ENCODE results near the gene LSM3. TPM values are rescaled to one million over a fixed set of nuclear protein-coding genes. Genes with fewer than 3 reads are reported as not detected.

The LSM3 gene
- 23.5 and 25.5 TPM in 2 replicates for total RNA-seq (2014; rRNA removed; shearing (Covaris generic); ENCODE audit: low replicate concordance)

GRCh38 chr3:14178247-14179113 is at the start of gene LSM3, which contains the start of gene XPC:
Gene LSM3, plus strand, starts transcription at chr3:14178817. Its CDS starts 44 bp downstream, at chr3:14178861.
Gene XPC, minus strand, starts transcription at chr3:14178601. Its CDS starts 33 bp downstream, at chr3:14178568.
- in situ Hi-C loops (cut with HindIII; ENCODE audit: low pct_unique_long_range_greater_than_20kb, low sequenced_read_pairs): no loop called here
- DNase-seq (ENCODE audit: low read depth): peak; percentile 95

DNA sequence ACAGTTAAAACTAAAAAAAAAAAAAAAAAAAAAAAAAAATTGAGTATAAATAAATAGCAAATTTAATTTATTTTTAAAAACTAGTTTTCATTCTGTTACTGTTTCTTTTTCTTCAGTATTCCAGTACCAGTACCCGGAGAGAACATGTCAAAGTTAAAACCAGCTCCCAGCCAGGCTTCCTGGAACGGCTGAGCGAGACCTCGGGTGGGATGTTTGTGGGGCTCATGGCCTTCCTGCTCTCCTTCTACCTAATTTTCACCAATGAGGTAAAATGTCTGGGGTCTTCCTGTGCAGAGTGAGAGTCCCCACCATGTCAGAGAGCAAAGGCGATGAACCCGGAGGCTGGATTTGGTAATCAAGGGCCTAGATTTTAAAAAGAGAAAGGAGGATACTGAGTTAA is 49.3 kb upstream of the LSM3 start:
- DNase-seq (ENCODE audit: low read depth): no peak
- in situ Hi-C loops (cut with HindIII; ENCODE audit: low pct_unique_long_range_greater_than_20kb, low sequenced_read_pairs): no loop called here

GRCh38 chr3:14130230-14130629 is 48.4 kb upstream of the LSM3 start:
- in situ Hi-C loops (cut with HindIII; ENCODE audit: low pct_unique_long_range_greater_than_20kb, low sequenced_read_pairs): no loop called here
- DNase-seq (ENCODE audit: low read depth): no peak

- in situ Hi-C loops (cut with HindIII; ENCODE audit: low pct_unique_long_range_greater_than_20kb, low sequenced_read_pairs): no loop called here
- no peak for DNase-seq (ENCODE audit: low read depth)
These were observed 47.9 kb upstream of the LSM3 start for GRCh38 chr3:14130707-14131106.

GRCh38 chr3:14131134-14131533 is 47.5 kb upstream of the LSM3 start:
- in situ Hi-C loops (cut with HindIII; ENCODE audit: low pct_unique_long_range_greater_than_20kb, low sequenced_read_pairs): no loop called here
- DNase-seq (ENCODE audit: low read depth): no peak

DNA sequence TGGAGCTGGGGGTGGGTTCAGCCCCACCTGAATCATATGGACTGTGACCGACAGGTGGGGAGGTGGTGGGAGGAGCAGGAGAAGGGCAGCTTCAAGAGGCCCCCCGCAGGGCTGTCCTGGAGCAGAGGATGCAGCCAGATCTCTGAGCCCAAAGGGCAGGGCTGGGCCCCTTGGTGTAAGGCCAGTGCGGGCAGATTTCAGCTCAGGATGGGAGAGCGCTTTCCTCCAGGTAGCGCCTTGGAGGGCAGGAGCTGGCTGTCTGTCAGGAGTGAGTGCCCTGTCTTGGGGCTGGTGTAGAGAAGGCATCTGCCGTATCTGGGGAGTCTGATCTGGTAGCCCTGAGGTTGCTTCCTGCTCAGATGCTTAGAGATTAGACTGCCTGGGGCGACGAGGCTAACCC is 46.5 kb upstream of the LSM3 start:
- DNase-seq (ENCODE audit: low read depth): no peak
- in situ Hi-C loops (cut with HindIII; ENCODE audit: low pct_unique_long_range_greater_than_20kb, low sequenced_read_pairs): no loop called here

GRCh38 chr3:14132689-14133088 is 45.9 kb upstream of the LSM3 start:
- no peak for DNase-seq (ENCODE audit: low read depth)
- in situ Hi-C loops (cut with HindIII; ENCODE audit: low pct_unique_long_range_greater_than_20kb, low sequenced_read_pairs): no loop called here

GRCh38 chr3:14133188-14133800 is 45.3 kb upstream of the LSM3 start:
- in situ Hi-C loops (cut with HindIII; ENCODE audit: low pct_unique_long_range_greater_than_20kb, low sequenced_read_pairs): no loop called here
- DNase-seq (ENCODE audit: low read depth): no peak

DNA sequence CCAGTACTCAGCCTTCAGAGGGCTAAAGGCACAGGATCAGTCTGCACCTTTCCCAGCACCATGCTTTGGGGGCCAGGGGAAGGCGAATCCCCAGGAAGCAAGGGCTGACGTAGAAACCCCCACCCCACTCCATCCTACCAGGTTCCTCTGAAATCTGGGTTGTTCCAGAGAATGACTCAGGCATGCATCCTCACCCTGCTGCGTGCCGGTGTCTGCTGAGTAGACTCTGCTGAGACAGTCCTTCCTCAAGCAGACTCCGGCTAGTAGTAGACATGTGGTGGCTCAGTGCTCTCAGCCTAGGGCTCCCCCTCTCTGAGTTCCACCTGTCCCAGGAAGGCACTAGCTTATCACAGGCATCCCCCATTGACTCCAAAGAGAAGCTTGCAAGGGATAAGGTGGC is 44.7 kb upstream of the LSM3 start:
- DNase-seq (ENCODE audit: low read depth): no peak
- in situ Hi-C loops (cut with HindIII; ENCODE audit: low pct_unique_long_range_greater_than_20kb, low sequenced_read_pairs): no loop called here

DNA sequence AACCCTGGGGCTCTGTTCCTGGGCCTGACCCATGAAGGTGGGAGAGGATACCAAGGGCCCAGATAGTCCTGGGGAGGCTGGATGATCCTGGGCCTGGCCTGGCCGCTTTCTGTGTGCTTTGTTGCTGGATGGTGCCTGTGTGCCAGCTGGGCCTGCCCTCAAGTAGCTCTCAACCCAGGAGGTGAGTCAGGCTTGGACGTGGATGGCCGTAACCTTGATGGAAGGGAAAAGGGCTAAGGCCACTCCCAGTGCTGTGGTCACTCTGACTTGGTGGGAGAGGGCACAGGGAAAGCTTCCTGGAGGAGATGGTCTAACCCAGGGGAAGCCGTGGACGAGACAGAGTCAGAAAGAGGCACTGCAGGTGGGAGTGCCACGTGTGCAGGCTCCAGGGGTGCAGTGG is 44.3 kb upstream of the LSM3 start:
- in situ Hi-C loops (cut with HindIII; ENCODE audit: low pct_unique_long_range_greater_than_20kb, low sequenced_read_pairs): no loop called here
- DNase-seq (ENCODE audit: low read depth): no peak

DNA sequence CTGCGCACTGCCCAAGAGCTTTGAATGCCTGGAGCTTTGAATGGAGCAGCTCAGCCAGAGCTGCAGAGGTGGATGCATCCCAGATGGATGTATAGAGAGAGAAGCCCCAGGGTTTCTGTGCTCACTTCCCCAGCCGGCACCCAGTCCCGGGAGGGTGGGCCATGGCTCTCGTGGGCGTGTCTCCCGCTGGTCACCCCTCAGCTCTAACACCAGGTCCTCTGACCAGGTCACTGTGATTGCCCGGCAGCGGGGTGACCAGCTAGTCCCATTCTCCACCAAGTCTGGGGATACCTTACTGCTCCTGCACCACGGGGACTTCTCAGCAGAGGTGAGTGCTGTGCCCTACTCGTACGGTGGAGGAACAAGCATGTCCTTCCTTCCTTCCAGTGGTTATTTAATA is 43.0 kb upstream of the LSM3 start:
- no peak for DNase-seq (ENCODE audit: low read depth)
- in situ Hi-C loops (cut with HindIII; ENCODE audit: low pct_unique_long_range_greater_than_20kb, low sequenced_read_pairs): no loop called here

DNA sequence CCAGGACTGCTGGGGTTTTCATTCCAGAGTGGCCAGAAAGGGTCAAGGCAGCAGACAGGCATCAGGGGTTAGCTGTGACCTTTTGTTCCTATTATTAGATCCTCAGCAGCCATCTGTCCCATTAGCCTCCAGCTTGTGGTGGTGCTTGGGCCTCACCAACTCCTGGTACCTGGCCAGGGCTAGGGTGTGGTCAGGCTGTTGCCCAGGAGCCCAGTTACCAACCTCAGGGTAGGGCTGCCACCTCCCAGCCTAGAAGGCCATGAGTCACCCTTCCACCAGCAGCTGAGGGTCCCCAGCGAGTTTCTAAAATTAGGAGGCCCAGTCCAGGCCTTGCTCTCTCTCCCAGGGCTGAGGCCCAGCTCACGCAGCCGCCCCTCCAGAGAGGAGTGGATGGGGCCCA is 41.6 kb upstream of the LSM3 start:
- DNase-seq (ENCODE audit: low read depth): no peak
- in situ Hi-C loops (cut with HindIII; ENCODE audit: low pct_unique_long_range_greater_than_20kb, low sequenced_read_pairs): no loop called here

DNA sequence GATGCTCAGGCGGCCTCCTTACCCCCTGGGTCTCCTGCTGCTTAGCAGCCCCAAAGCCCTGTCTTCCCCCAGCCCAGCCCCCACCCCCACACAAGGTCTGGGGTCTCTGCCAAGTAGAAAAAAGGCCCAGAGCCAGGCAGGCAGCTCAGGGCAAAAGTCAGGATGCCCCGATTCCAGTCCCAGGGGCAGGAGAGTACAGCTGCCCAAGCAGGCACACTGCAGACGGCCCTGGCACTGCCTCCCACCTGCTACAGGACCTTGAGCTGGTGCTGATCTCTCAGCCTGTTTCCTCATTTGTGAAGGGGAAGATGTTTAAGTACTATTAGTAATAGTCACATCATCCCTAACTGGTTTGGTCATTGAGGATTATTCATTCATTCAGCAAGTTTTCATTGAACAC is 41.2 kb upstream of the LSM3 start:
- no peak for DNase-seq (ENCODE audit: low read depth)
- in situ Hi-C loops (cut with HindIII; ENCODE audit: low pct_unique_long_range_greater_than_20kb, low sequenced_read_pairs): no loop called here

GRCh38 chr3:14138109-14138877 is 40.3 kb upstream of the LSM3 start:
- in situ Hi-C loops (cut with HindIII; ENCODE audit: low pct_unique_long_range_greater_than_20kb, low sequenced_read_pairs): no loop called here
- DNase-seq (ENCODE audit: low read depth): no peak

DNA sequence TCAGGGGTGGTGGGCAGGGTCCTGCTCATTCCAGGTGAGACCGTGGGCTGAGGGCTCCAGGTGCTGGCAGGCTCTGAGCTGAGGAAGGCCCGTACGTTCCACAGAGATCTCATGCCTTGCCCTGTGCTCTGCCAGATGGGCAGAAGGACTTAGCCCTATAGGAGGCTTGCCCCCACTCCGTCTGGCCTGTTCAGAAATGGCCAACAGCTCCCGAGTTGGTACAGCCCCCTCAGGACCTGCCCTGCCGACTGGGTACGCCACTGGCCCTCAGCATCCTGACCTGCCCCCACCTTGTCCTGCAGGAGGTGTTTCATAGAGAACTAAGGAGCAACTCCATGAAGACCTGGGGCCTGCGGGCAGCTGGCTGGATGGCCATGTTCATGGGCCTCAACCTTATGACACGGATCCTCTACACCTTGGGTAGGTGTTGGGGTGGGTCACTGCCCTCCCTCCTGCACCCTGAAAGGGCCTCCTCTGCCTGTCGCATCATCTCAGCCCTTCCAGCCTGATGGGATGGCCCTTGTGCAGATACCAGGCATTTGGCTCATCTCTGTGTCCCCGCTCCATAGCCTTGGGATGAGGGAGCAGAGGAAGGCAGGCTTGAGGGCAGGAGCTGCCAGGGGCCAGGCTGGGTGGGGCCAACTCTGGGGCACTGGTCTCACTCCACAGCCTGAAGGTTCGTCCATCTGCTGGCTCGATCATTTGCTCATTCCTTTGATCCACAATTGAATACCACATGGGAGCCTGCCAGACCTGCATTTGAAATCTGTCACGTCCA is 39.5 kb upstream of the LSM3 start:
- in situ Hi-C loops (cut with HindIII; ENCODE audit: low pct_unique_long_range_greater_than_20kb, low sequenced_read_pairs): no loop called here
- DNase-seq (ENCODE audit: low read depth): no peak

- no peak for DNase-seq (ENCODE audit: low read depth)
- in situ Hi-C loops (cut with HindIII; ENCODE audit: low pct_unique_long_range_greater_than_20kb, low sequenced_read_pairs): no loop called here
These were observed 38.8 kb upstream of the LSM3 start for GRCh38 chr3:14139771-14140170.

DNA sequence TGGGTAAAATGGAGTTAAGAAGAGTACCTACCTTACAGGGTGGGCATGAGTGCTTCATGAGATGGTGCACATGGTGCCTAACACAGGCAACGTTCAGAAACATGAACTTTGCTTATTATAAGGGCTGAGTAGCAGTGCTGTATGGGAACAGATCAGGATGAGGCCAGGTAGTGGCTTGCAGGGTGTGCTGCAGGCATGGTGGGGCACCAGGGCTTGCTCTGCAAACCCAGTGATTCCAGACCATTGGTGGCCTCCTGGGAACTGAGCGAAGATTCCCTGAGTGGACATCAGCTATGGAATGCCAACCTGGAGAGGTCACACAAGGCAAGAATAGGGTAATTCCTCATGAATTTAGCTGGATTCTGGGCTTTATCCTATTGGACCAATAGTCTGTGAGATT is 37.9 kb upstream of the LSM3 start:
- in situ Hi-C loops (cut with HindIII; ENCODE audit: low pct_unique_long_range_greater_than_20kb, low sequenced_read_pairs): no loop called here
- DNase-seq (ENCODE audit: low read depth): no peak

- no peak for DNase-seq (ENCODE audit: low read depth)
- in situ Hi-C loops (cut with HindIII; ENCODE audit: low pct_unique_long_range_greater_than_20kb, low sequenced_read_pairs): no loop called here
These were observed 37.5 kb upstream of the LSM3 start for GRCh38 chr3:14141144-14141543.
